Lower lobe of right lung (tissue), 2 donors: ENCODE measurements around the gene LMAN1. TPM values are rescaled to one million over a fixed set of nuclear protein-coding genes. Genes with fewer than 3 reads are reported as not detected.

Experiments
- ATAC-seq, 2 donors: fragments of 200-7000 bp; cut with Tn5 transposase; one replicate each; pipeline ENCODE4 v1.9.1; 2020 to 2022; ENCODE audit warnings: mild to moderate bottlenecking in 2 of 2, moderate library complexity in 2 of 2
- DNase-seq: peaks from one replicate; pipeline ENCODE4 v3.0.0-alpha.2; 2020
- H3K27ac ChIP-seq: fragments of 200-600 bp; one replicate; pipeline ENCODE4 v1.8.0; 2022
- H3K27me3 ChIP-seq: fragments of 200-600 bp; one replicate; pipeline ENCODE4 v1.8.0; 2022; ENCODE audit warnings: low read depth
- H3K36me3 ChIP-seq: fragments of 200-600 bp; one replicate; pipeline ENCODE4 v1.8.0; 2022; ENCODE audit warnings: mild to moderate bottlenecking
- H3K4me1 ChIP-seq: fragments of 200-600 bp; one replicate; pipeline ENCODE4 v1.8.0; 2022
- H3K4me3 ChIP-seq: fragments of 200-600 bp; one replicate; pipeline ENCODE4 v1.8.0; 2022; ENCODE audit warnings: mild to moderate bottlenecking
- H3K9me3 ChIP-seq: fragments of 200-600 bp; one replicate; pipeline ENCODE4 v1.8.0; 2022
- intact Hi-C: fragments of 100-400 bp; cut with DNase I; formaldehyde crosslinking; loops from one replicate; pipeline ENCODE4 v1.11.0; 2022
- total RNA-seq: library from RNA; stranded (reverse); fragmentation: NEBNext Ultra II Directional; extraction: Animal tissue kit (Norgen Biotek cat#: 25700); gene quantifications from one replicate; pipeline ENCODE4 v1.2.1, GENCODE V29; 2021
- TF ChIP-seq, protein P1 (sequence below): fragments of 200-600 bp; IDR thresholded peaks from one replicate; pipeline ENCODE4 v1.8.0; 2022; ENCODE audit warnings: antibody characterized with exemption, mild to moderate bottlenecking
- donor health status: DM: no; HTN: yes; CAD: no; lungs with severe emphysema.

LMAN1 gene
- total RNA-seq, 1 donor from 2014 or later = 62.7 TPM

DNA sequence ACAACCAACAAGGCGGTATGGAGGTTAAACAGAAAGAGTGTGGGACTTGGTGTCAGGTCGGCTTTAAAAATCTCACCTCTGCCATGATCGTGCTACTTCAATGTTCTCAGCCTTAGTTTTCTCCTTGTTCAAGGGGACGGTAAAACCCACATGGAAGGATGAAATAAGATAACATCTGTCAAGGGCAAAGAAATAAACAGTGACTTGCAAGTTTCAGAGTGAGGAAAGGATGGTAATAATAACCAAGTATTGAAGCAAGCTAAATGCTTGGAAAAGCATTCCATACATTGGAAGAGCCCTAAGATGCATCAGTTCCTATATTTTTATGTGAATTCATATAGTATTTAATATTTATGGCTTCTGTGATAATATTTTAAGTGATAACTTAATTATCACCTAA lies 29.8 kb upstream of the LMAN1 start:
- H3K4me3 ChIP-seq = no peak overlapping the region
- DNase-seq (no peak), ATAC-seq (no peak)
- TF ChIP-seq, protein P1, sequence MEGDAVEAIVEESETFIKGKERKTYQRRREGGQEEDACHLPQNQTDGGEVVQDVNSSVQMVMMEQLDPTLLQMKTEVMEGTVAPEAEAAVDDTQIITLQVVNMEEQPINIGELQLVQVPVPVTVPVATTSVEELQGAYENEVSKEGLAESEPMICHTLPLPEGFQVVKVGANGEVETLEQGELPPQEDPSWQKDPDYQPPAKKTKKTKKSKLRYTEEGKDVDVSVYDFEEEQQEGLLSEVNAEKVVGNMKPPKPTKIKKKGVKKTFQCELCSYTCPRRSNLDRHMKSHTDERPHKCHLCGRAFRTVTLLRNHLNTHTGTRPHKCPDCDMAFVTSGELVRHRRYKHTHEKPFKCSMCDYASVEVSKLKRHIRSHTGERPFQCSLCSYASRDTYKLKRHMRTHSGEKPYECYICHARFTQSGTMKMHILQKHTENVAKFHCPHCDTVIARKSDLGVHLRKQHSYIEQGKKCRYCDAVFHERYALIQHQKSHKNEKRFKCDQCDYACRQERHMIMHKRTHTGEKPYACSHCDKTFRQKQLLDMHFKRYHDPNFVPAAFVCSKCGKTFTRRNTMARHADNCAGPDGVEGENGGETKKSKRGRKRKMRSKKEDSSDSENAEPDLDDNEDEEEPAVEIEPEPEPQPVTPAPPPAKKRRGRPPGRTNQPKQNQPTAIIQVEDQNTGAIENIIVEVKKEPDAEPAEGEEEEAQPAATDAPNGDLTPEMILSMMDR = no peak
- no peaks in the 10 kb centered on the region for H3K36me3 ChIP-seq
- H3K27ac ChIP-seq = no peak overlapping the region
- no peaks in the 10 kb centered on the region for H3K4me1 ChIP-seq
- intact Hi-C loops = no loop called here
- H3K9me3 ChIP-seq = no peaks in the 10 kb centered on the region
- no peaks in the 10 kb centered on the region for H3K27me3 ChIP-seq

DNA sequence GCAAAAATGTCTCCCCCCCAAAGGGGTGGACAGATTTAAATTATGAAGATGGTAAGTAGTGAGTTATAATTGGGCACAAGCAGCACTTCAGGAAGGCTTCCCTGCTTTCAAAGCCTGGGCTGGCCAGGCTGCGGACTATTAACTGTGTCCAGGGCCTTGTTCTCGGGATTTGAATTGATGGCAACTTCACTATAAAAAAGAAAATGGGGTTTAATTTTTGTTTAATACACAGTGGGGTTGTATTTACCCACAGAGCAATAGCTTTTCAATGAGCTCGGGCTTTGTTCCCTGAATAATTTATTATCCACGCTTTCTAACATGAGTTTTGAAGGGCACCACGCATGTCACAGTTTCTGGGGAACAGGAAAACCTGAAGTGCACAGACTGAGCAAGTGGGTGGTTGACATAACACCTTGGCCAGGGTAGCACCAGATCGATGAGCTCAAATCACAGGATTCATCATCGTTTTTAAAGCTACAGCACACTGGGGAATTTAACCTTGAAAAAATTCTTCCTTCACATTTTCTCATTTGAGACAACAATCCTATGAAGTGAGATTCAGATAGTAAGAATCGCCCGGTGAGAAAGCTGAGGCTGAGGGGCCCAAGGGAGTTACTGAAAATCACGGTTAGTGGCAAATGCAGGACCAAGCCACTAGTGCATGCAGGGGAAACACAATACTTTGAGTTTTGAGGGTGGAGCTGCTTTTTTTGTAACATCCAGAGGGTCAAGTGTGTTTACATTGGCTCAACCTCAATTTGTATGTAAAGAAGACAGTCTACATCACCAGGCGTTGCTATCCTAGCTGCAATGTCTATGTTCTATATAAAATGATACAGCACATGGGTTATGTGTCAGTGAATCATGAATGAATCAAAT lies 28.9 kb upstream of the LMAN1 start:
- Histone ChIP-seq H3K27me3 (no peaks in the 10 kb centered on the region), H3K4me3 (no peak overlapping the region), H3K4me1 (no peaks in the 10 kb centered on the region), H3K9me3 (no peaks in the 10 kb centered on the region), H3K36me3 (no peaks in the 10 kb centered on the region), H3K27ac (no peak overlapping the region)
- intact Hi-C loops = no loop called here
- DNase-seq = no peak
- no peak for ATAC-seq
- TF ChIP-seq, protein P1 = no peak

DNA sequence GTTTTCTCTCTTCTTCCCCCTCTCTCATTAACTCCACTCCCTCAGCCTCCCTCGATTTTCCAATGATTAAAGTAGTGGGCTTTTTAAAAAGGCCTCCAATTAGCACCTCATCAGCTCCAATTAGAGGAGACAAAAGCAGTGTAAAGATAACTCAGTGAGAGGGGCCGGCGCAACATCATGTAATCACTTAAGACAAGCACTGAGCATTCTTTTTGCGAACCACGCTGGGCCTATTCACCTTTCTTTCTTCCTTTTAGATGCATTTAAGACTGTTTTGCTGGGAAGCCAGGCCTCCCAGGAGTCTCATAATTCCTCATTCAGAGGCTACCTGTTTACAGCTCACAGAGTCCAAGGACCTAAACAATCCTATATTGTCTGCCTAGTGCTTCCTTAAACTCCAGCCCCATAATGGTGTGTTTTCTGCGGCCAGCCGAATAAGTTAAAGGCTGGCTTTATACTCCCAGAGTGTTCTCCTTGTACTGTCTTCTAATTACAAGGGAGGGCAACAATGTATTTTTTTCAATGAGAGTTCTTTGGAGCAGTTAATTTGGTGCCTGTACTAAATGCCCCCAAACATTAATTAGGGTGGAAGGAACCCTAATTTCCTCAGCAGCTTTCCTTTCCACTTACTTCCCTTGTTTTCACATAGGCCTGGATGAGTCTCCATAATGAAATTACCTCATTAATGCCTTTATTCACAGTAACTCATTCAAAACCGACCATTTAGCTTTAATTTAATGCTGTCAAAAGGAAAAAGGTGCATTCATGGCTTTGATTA lies 28.0 kb upstream of the LMAN1 start:
- intact Hi-C loops = no loop called here

DNA sequence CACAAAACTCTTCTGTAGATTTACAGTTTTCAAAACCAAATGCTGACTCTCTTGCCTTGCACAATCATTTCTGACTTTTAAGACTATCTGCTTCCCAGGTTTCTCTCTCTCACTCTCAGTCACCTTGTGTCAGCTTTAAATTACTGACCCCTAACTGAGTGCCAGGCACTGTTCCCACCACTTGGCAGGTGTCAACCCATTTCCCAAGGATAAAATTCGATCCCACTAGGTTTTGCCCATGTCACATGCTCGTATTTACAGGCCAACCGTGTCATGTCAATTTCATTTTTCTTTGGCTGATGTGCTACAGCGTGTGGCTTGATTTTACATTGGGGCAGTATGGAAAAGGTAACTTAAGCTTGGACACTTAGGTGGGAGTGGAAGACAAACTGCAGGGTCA lies 26.1 kb upstream of the LMAN1 start:
- Histone ChIP-seq H3K4me1 (no peaks in the 10 kb centered on the region), H3K9me3 (no peaks in the 10 kb centered on the region), H3K36me3 (no peaks in the 10 kb centered on the region), H3K27me3 (peaks cover 4% of the 10 kb centered on the region), H3K4me3 (no peak overlapping the region), H3K27ac (no peak overlapping the region)
- intact Hi-C loops = no loop called here
- DNase-seq = no peak
- ATAC-seq = no peak
- TF ChIP-seq, protein P1 = no peak

More for the DNA sequence above, 28.0 kb upstream of the LMAN1 start:
- TF ChIP-seq, protein P1 = no peak
- Histone ChIP-seq H3K36me3 (no peaks in the 10 kb centered on the region), H3K27me3 (no peaks in the 10 kb centered on the region), H3K4me1 (no peaks in the 10 kb centered on the region), H3K27ac (no peak overlapping the region), H3K9me3 (no peaks in the 10 kb centered on the region), H3K4me3 (no peak overlapping the region)
- DNase-seq (no peak), ATAC-seq (no peak)

DNA sequence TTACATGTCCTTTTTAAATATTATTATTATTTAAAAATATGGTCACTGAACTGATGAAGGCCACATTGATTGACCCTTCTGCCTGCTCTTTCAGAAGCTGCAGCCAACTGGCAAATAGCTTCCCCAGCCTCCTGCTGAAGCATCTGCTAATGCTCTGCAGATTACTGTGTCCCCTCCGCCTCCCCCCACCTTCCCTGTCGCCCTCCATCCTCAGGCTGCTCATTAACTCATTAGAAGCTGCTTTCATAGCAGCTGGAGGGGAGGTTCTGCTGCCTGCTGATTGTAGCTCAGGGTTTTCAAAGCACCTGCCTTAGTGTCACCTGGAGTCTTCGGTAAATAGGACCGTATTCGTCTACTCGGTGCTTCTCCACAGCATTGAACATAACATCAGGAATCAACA lies 24.8 kb upstream of the LMAN1 start:
- H3K27ac ChIP-seq = no peak overlapping the region
- H3K4me3 ChIP-seq = no peak overlapping the region
- intact Hi-C loops = no loop called here
- no peak for ATAC-seq
- no peaks in the 10 kb centered on the region for H3K4me1 ChIP-seq
- peaks cover 4% of the 10 kb centered on the region for H3K27me3 ChIP-seq
- H3K36me3 ChIP-seq = no peaks in the 10 kb centered on the region
- DNase-seq = no peak
- H3K9me3 ChIP-seq = no peaks in the 10 kb centered on the region
- TF ChIP-seq, protein P1 = no peak
